ENCODE data around the gene TALDO1. TPM values are rescaled to one million over a fixed set of nuclear protein-coding genes. Genes with fewer than 3 reads are reported as not detected.

TALDO1 gene
- total RNA-seq, 1 experiment from 2014 or later, result 446 TPM

- TF ChIP-seq CTCF (conservative IDR thresholded peaks at IDR 0.05), result no peak
- no peak for TF ChIP-seq EZH2 (IDR thresholded peaks at IDR 0.05; ENCODE audit: low read depth)
- Histone ChIP-seq H3K4me2 (peak overlapping the region; percentile 69), H3K36me3 (ENCODE audit: low read depth) (peaks cover 13% of the 10 kb centered on the region; the same call in 1 of the 2 replicates)
Measured at GRCh38 chr11:763073-763463, 15.8 kb downstream of the TALDO1 start.

GRCh38 chr11:763549-764321 is 16.5 kb downstream of the TALDO1 start:
- ChIA-PET CTCF (interaction anchor here (0.7 to 1.3 kb wide), 2 partner anchors 36 to 303 kb away, joined by 3 to 7 read pairs; no protein-coding TSS in a partner anchor), POLR2A (ENCODE audit: unreplicated experiment) (interaction anchor here (0.5 to 1.0 kb wide), 4 partner anchors 12 to 520 kb away, joined by 4 to 17 read pairs (median 6); no protein-coding TSS in a partner anchor)
- TSS peak; percentile 5 for BruUV-seq (replicated peaks)
- Histone ChIP-seq H3K4me1 (replicated peaks; ENCODE audit: insufficient read depth) (peaks cover 30% of the 10 kb centered on the region), H4K20me1 (ENCODE audit: insufficient read depth) (peaks cover 20% of the 10 kb centered on the region), H3K79me2 (ENCODE audit: low read depth) (no peaks in the 10 kb centered on the region; the same call in 1 of the 2 replicates), H2AFZ (no peak overlapping the region), H3K4me2 (peak overlapping the region; percentile 67), H3K9me3 (ENCODE audit: insufficient read depth, low read depth) (no peaks in the 10 kb centered on the region), H3K36me3 (ENCODE audit: low read depth) (peaks cover 13% of the 10 kb centered on the region; the same call in 1 of the 2 replicates), H3K27ac (peak overlapping the region; percentile 68), H3F3A (ENCODE audit: insufficient read depth, low read depth) (peaks cover 81% of the 10 kb centered on the region), H3K4me3 (no peak overlapping the region), H3K27me3 (ENCODE audit: insufficient read depth, low read depth) (no peaks in the 10 kb centered on the region), H3K9me2 (ENCODE audit: insufficient read depth) (no peaks in the 10 kb centered on the region)
- TF ChIP-seq CTCF (conservative IDR thresholded peaks at IDR 0.05), result no peak
- TF ChIP-seq EZH2 (IDR thresholded peaks at IDR 0.05; ENCODE audit: low read depth), result no peak
- intact Hi-C loops (cut with micrococcal nuclease; ENCODE audit: unreplicated experiment), result loop anchor here (5.0 kb wide), 1 partner anchor 101 kb away; no protein-coding TSS in a partner anchor
- DNase-seq, result no peak

More at GRCh38 chr11:763073-763463, 15.8 kb downstream of the TALDO1 start:
- H3K4me3 ChIP-seq, result no peak overlapping the region
- no peaks in the 10 kb centered on the region for H3K9me3 ChIP-seq (ENCODE audit: insufficient read depth, low read depth)
- no peaks in the 10 kb centered on the region for H3K27me3 ChIP-seq (ENCODE audit: insufficient read depth, low read depth)
- H3K4me1 ChIP-seq (replicated peaks; ENCODE audit: insufficient read depth), result peaks cover 30% of the 10 kb centered on the region
- intact Hi-C loops (cut with micrococcal nuclease; ENCODE audit: unreplicated experiment), result loop anchor here (5.0 kb wide), 1 partner anchor 101 kb away; no protein-coding TSS in a partner anchor
- no peak for DNase-seq
- ChIA-PET CTCF (interaction anchor here (0.7 to 1.3 kb wide), 2 partner anchors 35 to 303 kb away, joined by 3 to 7 read pairs; no protein-coding TSS in a partner anchor), POLR2A (ENCODE audit: unreplicated experiment) (interaction anchor here (0.5 to 1.0 kb wide), 3 partner anchors 15 to 519 kb away, joined by 4 to 7 read pairs (median 6); no protein-coding TSS in a partner anchor)
- peaks cover 20% of the 10 kb centered on the region for H4K20me1 ChIP-seq (ENCODE audit: insufficient read depth)
- no TSS peak for BruUV-seq (replicated peaks)
- H3K79me2 ChIP-seq (ENCODE audit: low read depth), result peaks cover 3% of the 10 kb centered on the region
- H2AFZ ChIP-seq, result no peak overlapping the region
- peak overlapping the region; percentile 90 for H3K27ac ChIP-seq
- peaks cover 84% of the 10 kb centered on the region for H3F3A ChIP-seq (ENCODE audit: insufficient read depth, low read depth)
- H3K9me2 ChIP-seq (ENCODE audit: insufficient read depth), result no peaks in the 10 kb centered on the region

GRCh38 chr11:764322-765024 is 17.2 kb downstream of the TALDO1 start:
- H3K9me3 ChIP-seq (ENCODE audit: insufficient read depth, low read depth), result no peaks in the 10 kb centered on the region
- no peak for DNase-seq
- intact Hi-C loops (cut with micrococcal nuclease; ENCODE audit: unreplicated experiment), result loop anchor here (5.0 kb wide), 1 partner anchor 102 kb away; no protein-coding TSS in a partner anchor
- peaks cover 20% of the 10 kb centered on the region for H4K20me1 ChIP-seq (ENCODE audit: insufficient read depth)
- ChIA-PET POLR2A (ENCODE audit: unreplicated experiment) (no interaction called here), CTCF (no interaction called here)
- H3K4me1 ChIP-seq (replicated peaks; ENCODE audit: insufficient read depth), result peaks cover 30% of the 10 kb centered on the region
- no peak overlapping the region for H2AFZ ChIP-seq
- H3K4me2 ChIP-seq, result no peak overlapping the region
- H3K27ac ChIP-seq, result no peak overlapping the region
- peaks cover 75% of the 10 kb centered on the region for H3F3A ChIP-seq (ENCODE audit: insufficient read depth, low read depth)
- H3K79me2 ChIP-seq (ENCODE audit: low read depth), result no peaks in the 10 kb centered on the region; the same call in 1 of the 2 replicates
- H3K4me3 ChIP-seq, result no peak overlapping the region
- H3K27me3 ChIP-seq (ENCODE audit: insufficient read depth, low read depth), result no peaks in the 10 kb centered on the region
- no peaks in the 10 kb centered on the region for H3K9me2 ChIP-seq (ENCODE audit: insufficient read depth)
- peaks cover 13% of the 10 kb centered on the region; the same call in 1 of the 2 replicates for H3K36me3 ChIP-seq (ENCODE audit: low read depth)
- TF ChIP-seq CTCF (conservative IDR thresholded peaks at IDR 0.05) (no peak), EZH2 (IDR thresholded peaks at IDR 0.05; ENCODE audit: low read depth) (no peak)
- no TSS peak for BruUV-seq (replicated peaks)

Data from PC-9 (cell line).